GM20431 (cell line): ENCODE measurements around the gene SLA2.
"Not testable (repeated sequence)": the region's sequence is repeated elsewhere in the genome, so short reads cannot be mapped to it uniquely, and the experiment has no call there.

ENCODE experiments used
- in situ Hi-C: fragments of 300-500 bp; cut with MseI, MboI; formaldehyde crosslinking; loops from one replicate; pipeline ENCODE4 v1.15.0; 2020; ENCODE audit warnings: low sequenced_read_pairs; ENCODE audit not compliant: unreplicated experiment

SLA2 gene

DNA sequence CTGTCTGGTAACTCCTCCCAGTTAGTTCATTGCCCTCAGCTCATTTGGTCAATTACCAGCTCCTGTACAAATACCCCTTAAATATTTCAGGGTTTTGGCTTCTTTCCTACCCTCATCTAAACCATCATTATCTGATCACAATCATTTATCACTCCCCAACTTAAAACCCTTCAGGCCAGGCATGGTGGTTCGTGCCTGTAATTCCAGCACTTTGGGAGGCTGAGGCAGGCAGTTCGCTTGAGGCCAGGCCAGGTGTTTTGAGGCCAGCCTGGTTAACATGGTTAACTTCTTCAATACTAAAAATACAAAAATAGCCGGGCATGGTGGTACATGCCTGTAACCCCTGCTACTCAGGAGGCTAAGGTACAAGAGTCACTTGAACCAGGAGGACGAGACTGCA is 63.2 kb downstream of the SLA2 start:
- in situ Hi-C loops, result no loop called here

DNA sequence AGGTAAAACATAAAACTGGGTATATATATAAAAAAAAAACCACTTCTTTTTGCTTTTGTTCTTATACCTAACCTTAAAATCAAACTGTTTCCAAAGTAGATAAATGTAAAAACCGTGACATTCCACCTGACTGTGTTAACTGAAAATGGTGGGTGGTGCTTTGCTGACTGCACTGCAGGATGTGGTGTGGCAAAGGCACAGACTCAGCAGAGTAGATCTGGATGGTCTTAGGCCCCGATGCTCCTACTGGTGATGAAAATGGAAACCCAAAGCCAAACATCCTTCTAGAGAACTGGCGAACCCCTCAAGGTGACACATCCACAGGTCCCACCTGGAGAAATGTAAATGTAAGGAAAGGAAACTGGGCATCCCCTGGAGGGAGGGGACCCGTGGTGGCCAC is 63.7 kb downstream of the SLA2 start:
- in situ Hi-C loops, result no loop called here

DNA sequence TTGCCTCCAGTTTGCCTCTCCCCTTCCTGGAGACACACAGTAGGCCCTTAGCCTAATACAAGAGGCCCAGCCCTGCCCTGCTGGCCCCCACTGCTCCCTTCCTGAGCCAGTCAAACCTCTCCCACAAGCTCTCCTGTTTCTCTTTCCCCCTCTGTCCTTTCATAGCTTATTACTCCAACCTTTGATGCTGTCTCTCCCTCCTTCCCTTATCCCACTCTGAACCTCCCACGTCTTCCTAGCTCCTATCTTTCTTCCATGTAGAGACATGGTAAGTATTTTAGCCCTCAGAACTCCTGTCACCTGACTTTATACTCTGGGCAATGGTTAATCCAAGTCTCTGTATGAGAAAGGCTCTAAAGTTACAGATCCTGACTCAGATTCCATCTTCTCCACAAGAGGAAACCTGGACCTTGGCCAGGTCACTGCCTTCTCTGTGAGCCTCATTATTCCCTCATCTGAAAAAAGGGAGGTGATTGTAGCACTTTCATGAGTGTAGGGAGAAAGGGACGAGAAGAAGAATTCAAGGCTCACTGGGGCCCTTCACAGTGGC is 65.9 kb downstream of the SLA2 start:
- in situ Hi-C loops, result no loop called here

DNA sequence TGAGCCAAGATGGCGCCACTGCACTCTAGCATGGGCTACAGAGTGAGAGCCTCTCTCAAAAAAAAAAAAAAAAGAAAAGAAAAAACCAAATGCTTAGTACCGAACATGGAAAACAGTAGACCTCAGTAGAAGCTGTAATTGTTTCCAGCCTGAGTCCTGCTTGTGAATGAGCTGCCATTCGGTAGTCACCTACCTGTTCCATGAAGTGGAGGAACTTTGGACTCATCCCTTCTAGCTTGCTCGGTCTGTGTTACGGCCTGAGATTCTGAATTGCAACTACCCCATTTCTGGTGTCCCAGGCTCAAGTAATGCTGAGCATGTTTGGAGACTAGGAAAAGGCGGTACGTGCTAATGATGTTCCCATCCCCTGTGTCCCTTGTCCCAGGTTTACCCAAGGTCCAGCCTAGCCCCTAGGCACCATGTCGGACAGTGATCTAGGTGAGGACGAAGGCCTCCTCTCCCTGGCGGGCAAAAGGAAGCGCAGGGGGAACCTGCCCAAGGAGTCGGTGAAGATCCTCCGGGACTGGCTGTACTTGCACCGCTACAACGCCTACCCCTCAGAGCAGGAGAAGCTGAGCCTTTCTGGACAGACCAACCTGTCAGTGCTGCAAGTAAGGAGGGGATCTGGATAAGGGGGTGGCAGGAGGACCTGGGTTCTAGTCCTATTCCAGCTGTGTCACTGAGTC is 67.5 kb downstream of the SLA2 start:
- in situ Hi-C loops, result no loop called here

DNA sequence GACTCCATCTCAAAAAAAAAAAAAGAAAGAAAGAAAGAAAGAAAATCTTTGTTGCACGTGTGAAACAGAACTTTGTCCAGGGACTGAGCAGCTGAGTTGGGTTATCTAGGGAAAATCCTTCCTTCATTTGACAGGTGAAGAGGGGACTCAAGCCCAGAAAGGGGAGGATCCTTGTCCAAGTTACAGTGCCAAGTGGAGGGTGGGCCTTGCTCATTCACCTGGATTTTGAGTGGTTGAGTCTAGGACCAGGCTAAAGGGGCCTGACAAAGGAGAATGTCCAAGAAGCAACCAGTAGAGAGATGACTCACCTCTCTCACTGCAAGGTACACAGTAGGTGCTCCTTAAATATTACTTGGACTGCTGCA is 69.9 kb downstream of the SLA2 start:
- in situ Hi-C loops, result no loop called here

DNA sequence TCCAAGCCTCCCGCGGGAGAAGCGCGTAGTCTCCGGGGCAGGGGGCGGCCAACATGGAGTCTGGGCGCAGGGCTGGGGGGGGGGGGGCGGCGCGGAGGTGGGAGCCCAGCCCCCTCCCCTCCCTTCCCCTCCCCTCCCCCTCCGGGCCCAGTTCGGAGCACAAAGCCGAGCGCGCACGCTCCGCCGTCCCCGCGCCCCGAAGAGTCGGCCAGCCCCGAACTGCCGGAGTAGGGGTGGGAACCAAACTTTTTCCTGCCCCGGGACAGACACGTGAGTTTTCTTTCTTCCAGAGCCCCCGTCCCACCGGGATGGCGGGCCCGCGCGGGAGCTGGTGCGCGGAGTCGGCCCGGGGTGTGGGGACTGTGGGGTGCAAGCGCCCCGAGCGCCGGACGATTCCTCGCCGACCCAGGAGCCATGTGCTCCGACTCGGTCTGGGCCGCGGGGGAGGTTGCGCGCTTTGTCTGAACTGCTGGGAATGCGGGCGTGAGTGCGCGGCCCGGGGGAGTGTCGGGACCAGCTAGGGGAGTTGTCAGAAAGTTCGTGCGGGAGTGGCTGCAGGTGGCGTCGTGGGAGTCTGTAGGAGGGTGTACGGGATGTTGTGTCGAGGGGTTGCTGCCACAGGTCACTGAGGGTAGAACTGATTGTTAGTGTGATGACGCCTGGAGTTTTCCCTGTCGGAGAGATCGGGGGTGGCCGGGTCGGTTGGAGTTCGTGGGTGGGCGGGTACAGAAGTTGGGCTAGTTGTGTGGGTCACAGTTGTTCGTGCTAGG is 71.4 kb downstream of the SLA2 start:
- in situ Hi-C loops, result no loop called here

DNA sequence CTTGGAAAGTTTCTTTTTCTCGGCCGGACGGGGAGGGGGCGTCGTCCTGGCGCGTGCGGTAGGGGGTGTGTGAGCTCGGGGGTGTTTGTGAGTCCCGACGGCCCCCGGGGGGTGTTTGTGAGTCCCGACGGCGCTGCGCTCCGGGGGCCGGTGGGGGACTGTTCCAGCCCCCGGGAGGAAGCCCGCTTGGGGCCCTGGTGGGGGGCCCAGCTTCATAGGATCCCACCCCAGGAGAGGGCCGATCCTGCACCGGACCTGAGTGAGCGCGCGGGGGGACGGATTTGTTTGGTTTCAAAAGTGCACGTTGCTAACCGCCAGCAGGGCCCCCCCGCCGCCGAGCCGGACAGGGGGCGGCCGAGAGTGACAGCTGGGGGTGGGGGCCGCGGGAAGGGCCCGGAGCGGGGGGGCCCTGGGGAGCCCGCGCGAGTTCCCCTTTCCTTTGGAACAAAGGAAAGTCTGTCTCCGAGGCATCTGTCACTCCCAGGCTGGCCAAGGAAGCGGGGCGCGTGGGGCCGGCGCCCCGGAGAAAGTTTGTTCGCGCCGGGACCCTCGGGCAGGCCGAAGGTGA is 72.1 kb downstream of the SLA2 start:
- in situ Hi-C loops, result no loop called here

DNA sequence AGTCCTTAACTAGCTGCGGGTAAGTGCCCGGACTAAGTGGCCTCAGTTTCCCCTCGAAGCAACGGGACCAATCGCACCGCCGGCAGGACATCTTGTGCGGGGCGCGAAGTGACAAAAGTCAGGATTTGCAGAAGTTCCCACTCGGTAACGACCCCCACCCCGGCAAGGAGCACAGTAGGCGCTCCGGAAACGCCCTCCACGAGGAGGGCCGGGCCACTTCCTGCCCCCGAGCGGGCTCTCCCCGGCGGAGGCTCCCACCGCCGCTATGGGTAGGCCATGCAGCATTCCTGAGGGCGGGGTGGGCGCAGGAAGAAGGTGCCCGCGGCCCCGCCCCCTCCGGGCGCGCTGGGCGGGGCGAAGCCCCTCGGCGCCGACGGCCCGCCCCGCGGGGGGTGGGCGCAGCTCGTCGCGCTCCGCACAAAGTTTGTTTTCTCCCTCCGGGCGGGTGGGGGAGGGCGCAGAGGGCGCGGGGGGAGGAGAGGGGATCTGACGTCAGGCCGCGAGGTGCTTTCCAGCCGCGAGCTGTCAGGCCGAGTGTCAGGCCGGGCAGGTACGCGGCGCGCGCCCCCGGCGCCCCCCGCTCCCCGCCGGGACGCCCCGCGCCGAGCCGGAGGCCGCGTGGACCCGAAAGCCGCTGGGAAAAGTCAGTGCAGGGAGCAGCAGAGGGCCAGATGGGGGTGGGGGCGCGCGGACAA is 72.7 kb downstream of the SLA2 start, which contains the start of gene TGIF2:
TSS of gene TGIF2 (plus strand) at position 495 of the 695 bp plus-strand sequence. CDS start 5,178 bp downstream, outside the sequence.
- in situ Hi-C loops, result no loop called here

DNA sequence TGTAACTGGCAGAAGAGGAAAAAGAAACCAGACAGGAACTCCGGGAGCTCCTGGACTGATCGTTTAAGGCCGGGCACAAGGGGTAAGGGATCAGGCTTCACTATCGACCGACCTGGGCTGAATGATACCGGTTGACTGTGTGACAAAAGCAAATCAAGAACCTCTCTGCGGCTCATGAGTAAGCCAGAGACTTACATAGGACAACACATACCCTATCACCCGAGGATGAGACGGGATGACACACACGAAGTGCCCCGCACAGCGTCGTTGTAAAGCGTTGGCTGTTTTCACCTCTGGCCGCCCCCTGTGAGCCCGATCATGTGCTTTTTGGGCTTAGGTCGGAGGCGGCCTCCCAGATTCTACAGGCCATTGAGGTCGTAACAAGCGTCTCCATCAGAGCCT is 73.3 kb downstream of the SLA2 start:
- in situ Hi-C loops, result no loop called here

DNA sequence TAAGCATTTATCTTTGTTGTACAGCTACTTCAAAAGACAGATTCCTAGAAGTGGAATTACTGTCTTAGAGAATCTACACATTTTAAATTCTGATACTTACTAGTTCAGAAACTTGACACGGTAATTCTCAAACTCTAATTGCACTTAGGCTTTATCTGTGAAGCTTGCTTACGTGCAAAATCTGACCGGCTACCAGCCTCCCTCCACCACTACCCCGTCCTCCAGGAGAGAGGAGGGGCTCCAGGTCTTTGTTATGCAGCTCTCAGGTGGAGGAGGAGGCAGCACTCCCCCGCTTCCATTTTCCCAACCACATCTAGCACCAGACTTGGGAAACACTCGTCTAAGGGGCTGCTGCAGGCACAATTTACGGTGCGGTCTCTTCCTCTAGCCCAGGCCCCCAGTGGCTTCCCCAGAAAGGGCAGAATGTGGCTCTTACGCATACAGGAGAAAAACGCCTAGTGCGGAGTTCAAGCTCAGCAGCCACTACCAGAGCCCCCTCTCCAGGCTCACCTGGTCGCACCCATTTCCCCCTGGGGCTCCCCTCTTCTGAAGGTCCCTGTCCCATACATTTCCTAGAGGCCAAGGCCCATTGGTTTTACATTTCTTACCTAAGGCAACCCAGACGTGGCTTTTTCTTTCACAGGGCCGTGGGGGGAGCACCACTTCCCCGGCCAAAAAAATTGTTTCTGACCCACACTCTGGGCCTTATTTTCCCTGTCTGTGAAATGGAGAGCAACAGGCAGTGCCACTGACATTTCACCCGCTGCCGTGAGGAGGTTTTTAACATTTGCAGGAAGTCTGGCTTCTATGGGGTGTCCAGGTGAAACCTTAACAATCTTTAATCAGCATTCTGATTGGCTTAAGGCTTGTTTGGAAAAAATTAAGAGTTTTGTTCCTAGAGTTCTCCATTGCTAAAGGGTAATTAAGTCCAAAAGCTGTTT is 74.2 kb downstream of the SLA2 start:
- in situ Hi-C loops, result no loop called here

DNA sequence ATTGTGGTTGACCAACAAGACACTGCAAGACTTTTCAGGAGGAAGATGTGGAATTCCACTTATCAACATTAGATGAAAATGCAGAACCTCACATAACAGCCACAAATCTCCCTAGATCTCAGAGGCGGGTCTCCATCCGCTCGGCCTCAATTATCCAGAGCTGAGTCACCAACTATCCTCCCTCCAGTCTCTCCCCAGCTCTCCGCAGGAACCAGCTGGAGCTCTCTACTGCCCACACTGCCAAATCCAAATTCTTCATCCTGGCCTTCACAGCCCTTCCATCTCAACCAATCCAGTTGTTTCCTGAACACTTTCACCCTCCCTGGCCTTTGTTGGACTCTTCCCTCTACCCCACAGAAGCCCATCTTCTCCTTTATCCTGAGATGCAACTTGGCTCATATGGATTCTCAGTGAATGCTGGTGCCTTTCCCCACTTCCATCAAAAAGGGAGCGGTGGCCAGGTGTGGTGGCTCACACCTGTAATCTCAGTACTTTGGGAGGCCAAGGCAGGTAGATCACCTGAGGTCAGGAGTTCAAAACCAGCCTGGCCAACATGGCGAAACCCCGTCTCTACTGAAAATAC is 76.1 kb downstream of the SLA2 start:
- in situ Hi-C loops, result no loop called here

DNA sequence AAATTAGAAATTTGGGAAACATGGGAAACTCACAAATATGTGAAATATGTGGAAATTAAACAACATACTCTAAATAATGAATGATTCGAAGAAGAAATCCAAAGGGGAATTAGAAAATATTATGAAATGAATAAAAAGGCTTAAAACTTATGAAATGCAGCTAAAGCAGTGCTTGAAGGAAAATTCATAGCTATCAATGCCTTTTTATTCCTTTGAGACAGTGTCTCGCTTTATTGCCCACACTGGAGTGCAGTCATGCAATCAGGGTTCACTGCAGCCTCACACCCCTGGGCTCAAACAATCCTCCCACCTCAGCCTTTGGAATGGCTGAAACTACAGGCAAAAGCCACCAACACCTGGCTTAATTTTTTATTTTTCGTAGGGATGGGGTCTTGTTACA is 80.5 kb downstream of the SLA2 start:
- in situ Hi-C loops, result no loop called here

DNA sequence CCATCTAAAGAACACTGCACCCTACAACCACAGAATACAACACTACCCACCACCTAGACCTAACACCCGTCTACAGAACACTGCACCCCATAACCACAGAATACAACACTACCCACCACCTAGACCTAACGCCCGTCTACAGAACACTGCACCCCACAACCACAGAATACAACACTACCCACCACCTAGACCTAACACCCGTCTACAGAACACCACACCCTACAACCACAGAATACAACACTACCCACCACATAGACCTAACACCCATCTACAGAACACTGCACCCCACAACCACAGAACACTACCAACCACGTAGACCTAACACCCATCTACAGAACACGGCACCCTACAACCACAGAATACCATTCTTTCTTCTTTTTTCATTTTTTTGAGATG is 81.3 kb downstream of the SLA2 start:
- in situ Hi-C loops, result not testable (repeated sequence)

DNA sequence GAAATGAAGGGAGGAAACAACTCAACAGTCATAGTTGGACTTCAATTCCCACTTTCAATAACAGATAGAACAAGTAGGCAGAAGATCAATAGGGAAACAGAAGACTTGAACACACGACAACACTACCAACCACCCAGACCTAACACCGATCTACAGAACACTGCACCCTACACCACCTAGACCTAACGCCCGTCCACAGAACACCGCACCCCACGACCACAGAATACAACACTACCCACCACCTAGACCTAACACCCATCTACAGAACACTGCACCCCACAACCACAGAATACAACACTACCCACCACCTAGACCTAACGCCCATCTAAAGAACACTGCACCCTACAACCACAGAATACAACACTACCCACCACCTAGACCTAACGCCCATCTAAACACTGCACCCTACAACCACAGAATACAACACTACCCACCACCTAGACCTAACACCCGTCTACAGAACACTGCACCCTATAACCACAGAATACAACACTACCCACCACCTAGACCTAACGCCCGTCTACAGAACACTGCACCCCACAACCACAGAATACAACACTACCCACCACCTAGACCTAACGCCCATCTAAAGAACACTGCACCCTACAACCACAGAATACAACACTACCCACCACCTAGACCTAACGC is 81.8 kb downstream of the SLA2 start:
- in situ Hi-C loops, result not testable (repeated sequence)

DNA sequence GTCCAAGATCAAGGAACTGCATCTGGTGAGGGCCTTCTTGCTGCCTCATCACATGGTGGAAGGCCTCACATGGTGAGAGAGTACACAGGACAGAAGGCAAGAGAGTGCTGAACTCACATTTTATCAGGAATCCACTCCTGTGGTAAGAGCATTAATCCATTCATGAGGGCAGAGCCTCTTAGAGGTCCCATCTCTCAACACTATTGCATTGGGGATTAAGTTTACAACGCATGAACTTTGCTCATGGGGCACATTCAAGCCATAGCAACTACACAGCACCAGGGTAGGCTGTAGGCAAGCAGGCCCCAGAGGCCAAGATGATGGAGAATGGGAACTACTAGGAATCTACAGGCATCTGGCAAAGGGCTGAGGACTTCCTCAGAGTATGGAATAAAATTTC is 82.6 kb downstream of the SLA2 start:
- in situ Hi-C loops, result no loop called here

DNA sequence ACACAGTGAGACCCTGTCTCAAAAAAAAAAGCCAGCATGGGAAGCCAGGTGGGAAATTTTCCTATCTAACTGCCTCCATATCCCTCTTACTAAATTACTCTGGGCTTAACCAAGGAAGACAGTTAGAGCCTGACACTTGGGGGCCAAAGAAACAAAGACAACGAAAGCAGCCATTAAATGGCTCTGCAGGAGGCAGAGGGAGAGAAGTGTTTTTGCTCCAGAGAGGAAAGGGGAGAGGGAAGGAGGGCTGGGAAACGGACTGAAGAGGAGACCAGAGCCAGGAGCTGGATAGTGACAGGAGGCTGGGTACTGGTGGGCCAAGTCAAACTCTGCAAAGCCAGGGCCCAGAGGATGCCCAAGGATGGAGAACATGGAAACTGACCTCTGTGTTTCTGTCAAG is 83.3 kb downstream of the SLA2 start:
- in situ Hi-C loops, result no loop called here
